Right renal pelvis (tissue), 4 donors: ENCODE results near the gene BARHL2. TPM values are rescaled to one million over a fixed set of nuclear protein-coding genes. Genes with fewer than 3 reads are reported as not detected.

Experiments
- DNase-seq, 4 donors: peaks; one replicate each; pipeline ENCODE4 v3.0.0-alpha.2; 2013; ENCODE audit warnings: low read depth in 4 of 4, low spot score in 3 of 4, missing footprints in 1 of 4
- polyA plus RNA-seq, 4 donors: library from polyadenylated mRNA; unstranded; fragments of 120-200 nt; gene quantifications; one replicate each; pipeline ENCODE4 v1.2.1, GENCODE V29; 2013; ENCODE audit not compliant: insufficient read length in 4 of 4

BARHL2 gene
- polyA plus RNA-seq, 4 donors, result 0.04 TPM; not detected in 3

DNA sequence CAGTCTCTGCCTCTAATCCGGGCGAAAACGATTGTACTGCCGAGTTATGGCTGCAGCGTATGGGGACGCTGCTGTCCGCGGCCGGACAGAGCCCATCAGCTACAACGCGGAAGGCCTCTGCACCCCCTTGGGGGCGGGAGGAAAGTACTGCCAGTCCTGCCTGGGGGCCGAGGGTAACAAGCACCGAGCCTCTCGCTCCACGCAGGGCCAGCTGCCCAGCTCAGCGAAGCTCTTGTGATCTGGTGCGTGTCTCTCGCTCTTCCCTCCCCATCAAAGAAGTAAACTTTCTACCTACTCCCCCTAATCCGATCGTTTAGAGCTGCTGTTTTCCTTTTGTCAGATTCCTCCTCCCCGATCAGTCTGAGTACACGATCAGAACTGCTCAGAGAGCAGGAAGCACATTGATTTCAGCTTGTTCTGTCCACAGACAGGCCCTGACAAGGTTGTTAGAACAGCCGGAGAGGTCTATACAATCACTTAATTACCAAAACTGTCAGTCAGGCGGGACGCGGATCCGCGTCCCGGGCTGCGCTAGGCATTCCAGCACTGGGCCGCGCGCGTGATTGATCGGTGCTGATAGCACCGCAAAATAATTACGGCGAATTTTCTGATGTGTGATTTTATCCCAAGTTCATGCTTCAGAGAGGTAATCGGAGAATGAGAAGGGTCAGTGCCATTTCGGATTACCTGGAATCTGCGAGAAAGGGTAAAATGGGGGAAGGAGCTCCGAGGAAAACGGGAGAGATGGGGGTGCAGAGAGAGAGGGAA, 8.7 kb upstream of the BARHL2 start:
- no peak for DNase-seq

DNA sequence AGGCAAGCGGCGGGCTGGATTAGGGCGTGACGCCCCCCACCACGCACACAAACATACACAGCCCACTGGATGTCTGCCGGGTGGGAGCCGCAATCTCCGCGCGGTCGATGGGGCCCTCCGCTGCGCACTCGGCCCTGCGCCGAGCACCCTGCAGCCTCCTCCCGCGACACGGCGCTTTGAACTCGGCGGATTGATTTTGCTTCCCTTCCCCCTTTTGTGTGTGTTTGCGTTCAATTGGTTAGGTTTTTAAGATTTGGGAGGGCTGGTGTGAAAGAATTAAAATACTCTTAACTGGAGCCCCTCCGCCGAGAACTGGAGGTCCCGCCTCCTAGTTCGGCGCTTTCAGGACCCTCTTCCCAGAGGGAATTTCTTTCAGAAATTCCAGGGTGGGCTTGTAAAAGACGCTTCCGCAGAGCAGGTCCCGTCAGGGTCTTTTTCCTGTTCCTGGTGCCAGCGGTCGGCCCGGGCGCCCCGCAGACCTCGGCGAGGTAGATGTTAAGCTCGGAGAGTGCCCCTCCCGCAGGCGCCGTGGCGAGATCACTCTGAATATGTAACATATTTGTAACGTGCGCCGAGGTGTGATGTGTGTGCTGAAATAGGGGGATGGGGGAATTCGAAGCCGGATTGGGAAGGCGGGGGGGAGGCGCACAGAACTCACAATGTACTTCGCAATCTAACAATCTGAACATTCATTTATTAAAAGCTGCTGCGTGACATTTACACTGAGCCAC, 8.0 kb upstream of the BARHL2 start:
- DNase-seq, result no peak

DNA sequence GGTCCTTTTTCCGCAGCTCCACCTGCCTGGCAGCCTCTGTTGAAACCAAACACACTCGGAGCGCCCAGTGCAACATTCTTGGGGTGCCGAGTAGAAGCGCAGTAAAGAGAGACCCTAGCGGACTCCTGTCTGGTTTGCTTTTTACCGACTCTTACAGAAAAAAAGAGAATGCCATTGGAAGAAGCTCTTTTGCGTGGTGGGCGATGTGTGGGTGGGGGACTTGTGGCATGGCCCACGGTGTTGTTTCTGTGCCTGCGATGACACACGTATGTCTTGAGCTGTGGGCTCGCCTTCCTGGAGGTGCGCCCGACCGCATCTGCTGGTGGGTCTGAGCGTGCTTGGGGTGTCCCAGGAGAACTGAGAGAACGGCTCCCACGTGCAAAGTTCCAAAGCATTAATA, 7.3 kb upstream of the BARHL2 start:
- DNase-seq, result no peak

DNA sequence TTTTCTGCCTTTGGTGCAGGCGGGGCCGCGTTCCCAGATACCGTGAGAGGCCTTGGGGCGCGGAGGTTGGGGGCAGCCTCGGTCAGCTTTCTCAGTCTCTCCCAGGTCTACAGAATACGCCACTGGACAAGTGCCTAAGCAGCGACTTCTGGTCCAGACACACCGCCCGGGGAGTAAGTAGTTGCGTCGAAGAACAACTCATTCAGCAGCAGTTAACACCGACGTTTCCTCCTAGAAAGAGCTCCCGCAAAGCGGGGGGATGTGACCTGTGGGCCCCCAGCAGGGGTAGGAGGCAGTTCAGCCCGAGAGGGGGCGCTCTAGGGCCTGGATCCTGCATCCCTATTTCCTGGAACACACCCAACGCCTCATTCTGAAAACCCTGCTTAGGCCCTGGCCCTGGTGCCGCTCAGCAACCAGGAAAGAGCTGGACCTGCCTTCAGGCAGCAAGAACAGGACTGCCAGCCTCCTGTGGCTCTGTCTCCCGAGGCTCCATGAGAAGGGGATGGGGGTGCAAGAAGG, 6.5 kb upstream of the BARHL2 start:
- no peak for DNase-seq

DNA sequence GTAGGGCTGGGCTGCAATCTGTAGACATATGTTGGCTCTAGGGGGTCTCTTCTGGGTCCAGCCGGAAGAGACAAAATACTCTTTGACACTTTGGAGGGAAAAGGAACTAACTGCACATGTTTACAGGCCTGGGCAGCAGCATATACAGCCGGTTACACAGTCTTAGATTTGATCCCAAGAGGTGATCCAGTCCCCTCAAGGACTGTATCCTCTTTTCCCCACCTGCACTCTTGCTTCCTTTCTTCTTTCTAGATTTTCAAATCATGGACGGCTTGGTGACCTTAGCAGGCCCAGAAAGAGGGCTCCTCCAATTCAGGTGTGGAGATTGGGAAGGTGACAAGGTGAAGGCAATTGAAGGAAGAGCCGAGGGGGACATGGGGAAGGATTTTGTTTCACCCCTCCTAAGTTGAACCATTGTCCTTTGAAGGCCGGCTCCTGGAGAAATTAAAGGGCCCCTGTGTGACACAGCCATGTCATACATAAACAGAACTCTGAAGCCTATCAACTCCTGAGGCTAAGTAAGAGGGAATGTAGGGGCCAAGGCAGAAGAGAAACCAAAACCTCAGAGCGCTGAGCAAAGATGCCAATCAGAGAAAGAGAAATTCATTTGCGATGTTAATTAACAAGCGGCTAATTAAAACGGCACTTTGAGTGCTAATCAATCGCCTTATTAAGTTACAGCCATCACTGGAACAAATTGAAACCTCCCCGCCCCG, 5.9 kb upstream of the BARHL2 start:
- no peak for DNase-seq

DNA sequence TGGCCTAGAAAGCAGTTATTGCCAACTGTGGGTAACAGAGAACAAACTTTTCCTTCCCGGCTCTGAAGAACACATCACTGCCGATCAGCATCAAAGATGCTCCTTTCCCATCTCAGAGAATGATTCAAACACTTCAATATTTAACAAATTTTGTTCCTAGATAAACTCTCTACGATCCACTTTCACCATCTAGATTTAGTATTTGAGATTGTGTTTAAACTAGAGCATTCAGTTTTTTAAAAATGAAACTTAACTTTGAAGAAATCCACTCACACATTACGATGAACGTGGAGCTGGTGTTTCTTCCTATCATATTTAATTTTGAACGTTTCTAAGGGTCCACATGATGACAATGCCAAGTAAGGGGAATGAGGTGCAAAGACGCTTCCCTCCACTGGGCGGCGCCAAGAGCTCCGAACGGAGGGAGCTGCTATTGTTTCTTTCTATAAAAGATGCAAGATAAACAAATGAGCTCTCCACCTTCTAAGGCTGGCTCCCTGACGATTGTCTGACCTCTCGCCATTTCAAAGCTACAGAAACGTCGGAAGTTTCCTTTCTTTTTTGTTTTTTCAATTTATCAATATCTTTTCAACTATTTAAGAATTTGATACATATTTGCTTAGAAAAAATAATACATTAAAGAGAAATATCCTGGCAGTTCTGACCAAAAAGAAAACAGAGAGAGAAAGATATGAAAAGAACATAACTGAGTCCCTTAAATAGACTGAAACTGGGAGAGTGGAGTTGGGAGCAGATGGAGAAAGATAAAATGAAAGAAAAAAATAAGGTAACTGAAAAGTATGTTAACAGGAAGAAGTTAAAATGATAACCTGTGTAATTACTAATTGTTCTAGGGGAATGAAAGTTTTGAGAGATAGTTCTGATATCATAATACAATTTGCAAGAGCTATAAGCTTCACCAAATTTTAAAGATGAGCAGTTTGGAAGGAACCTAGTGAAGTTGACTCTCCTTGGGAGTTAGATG, 4.4 kb upstream of the BARHL2 start:
- no peak for DNase-seq

DNA sequence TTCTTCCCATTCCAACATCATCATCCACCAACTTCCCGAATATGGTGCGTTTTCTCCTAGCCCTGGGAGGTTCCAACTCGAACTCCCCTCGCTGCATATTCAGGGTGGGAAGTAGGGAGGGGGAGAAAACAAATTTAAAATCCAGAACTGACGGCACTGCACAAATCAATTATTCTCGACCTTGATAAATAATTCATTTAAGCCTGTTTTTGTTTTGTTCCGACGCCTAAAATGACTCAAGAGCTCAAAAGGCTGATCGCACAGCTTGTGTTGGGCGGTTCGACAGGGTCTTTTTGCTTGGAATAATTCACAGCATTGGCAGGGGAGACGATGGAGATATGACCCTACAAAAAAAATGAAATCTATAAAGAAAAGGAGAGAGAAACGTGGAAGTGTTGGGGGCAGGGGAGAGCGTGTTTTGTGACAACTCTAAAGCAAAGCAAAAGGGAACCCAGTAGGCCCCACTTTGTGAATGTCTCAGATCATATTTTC, 3.1 kb upstream of the BARHL2 start:
- no peak for DNase-seq

DNA sequence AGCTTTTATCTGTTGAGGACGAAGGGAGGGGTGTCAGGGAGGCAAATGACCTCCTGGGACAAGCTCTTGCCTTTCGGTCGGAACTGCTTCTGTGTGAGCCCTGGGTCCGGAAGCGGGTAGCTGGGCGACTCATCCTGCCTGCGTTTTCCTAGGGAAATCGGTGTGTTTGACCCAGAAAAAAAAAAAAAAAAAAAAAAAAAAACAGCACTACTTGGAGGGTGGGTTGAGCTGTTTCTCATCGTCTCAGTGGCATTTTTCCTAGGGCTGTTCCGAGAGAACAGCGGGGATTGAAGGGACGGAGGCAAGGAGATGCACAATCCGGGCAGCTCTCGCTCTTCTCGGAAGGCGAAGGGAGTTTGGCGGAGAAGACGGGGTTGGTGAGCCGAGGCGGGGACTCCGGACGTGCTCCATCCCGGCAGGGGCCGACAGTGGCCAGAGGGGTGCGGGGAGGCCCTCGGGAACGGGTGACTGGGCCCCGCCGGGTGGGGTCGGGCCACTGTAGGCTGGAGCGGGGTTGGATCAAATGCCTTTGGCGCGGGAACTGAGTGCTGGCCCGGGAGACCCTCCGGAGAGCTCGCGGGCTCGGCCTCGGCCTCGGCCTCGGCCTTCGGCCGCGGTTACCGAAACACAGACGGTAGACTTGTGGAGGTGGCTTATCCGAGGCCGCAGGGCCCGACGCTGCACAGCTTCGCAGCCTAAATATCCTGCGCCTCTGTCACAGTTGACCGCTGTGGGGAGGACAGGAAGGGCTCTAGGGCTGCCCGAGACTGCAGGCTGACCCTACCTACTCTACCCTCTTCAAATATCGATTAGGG, 2.4 kb upstream of the BARHL2 start:
- DNase-seq, result no peak

DNA sequence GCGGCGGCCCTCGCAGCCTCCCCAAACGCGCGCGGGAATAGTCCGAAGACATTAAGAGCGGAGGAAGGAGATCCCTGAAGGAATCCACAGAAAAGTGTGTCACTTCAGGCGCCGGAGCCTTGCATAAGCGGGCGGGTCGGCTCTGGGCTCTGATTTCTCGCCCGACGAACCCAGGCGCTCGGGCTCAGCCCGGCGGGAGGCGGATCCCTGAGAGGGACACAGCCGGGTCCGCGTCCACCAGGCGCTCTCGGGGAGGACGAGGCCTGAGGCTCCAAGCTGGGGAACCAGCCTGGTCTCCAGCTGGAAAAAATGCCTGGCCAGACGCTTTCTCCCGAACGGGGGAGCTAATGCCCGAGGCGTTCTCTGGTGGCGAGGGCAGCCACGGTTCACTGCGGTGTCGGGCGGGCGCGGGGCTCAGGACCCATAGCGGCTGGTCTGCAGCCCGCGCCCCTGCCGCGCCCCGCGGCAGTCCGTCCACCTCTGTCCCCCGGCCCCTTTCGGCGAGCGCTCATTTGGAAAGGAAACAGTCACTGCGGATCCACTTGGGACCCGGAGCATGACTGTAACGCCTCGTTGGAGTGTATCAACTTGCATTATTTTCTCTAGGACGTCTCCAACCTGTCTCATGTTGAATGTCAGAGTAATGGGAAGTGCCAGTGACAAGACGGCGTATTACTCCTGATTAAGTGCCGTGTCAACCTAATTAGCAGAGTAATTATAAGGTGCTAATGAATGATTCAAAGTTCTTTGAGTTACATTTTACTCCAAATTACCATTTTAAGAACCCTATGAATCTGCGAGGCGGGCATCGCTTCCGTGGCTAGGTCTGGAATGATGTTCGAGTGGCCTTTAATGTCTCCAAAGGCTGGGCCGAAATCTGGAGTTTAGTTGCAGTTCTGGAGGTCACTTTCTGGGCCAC, 1.6 kb upstream of the BARHL2 start:
- no peak for DNase-seq

DNA sequence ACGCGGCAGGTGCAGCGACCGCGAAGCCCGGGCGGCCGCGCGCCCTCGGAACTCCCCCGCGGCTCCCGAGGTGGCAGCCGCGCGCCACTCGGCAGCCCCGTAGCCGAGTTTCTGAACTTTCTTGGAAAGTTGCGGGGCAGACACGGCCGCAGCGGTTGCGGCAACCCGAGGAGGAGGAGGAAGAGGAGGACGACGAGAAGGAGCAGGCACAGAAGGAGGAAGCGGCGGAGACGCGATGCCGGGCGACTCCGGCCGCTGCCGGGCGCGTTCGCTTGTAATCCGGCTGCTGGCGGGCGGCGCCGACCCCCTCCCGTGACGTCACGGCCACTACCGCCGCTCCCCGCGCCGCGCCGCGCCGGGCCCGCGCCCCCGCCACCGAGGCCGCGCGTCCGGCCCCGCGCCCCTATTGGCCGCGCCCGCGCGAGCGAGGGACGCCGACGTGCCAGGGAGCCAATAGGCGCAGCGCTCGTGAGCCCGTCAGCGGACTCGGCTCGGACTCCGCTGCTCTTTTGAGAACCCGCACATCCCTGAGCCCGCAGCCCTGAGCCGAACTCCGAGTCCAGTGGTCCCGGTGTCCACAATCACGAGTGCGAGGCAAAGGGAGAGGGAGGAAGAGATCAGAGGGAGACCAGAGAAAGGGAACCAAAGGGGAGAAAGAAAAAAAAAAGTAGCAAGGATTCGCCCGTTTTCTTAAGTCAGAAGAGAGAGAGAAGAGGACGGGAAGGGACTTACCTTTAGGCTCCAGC, 736 bp upstream of the BARHL2 start:
- DNase-seq, result no peak

DNA sequence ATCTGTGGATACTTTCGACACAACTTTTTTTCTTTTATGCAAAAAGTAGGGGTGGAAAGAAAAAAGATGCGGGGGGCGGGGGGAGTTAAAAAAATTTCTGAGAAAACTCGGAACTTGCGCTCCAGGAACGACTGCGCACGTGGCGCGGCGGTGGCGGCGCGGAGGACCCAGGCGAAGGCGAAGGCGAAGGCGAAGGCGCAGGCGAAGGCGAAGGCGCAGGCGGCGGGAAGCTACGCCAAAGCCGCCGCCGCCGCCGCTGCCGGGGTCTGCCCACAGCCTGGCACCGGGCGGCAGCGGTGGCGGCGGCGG, 208 bp upstream of the BARHL2 start:
- DNase-seq, result no peak

DNA sequence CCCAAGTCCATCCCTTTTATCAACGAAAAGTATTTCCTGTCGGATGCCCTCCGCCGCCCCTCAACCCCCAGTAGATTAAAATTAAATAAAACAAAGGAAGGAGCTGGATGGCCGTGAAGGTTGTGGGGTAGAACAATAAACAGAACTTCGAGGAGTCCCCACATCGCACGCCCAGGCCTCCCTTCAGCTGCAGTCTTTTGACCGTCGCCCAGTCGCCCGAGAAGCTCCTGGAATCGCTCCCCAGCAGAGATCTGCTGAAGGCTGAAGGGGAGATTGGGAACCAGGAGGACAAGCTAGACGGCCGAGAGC, 905 bp downstream of the BARHL2 start:
- DNase-seq, result no peak

DNA sequence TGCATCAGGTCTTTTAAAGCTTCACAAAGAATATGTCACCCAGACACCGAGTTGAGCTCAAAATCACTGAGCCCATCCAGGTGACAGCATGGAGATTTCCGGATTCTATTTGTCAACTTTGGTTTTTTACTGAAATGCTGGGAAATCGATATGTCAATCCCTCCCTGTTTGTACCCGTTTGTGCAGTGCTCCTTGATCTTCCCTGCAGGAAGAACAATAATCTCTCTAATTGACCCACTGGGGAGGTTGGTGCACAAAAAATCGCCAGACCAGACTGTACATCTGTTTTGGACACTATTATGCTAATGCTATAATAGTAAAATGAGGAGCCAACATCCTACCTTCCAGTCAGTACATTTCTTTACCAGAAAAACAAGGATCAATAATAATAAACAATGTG, 1.8 kb downstream of the BARHL2 start:
- no peak for DNase-seq

DNA sequence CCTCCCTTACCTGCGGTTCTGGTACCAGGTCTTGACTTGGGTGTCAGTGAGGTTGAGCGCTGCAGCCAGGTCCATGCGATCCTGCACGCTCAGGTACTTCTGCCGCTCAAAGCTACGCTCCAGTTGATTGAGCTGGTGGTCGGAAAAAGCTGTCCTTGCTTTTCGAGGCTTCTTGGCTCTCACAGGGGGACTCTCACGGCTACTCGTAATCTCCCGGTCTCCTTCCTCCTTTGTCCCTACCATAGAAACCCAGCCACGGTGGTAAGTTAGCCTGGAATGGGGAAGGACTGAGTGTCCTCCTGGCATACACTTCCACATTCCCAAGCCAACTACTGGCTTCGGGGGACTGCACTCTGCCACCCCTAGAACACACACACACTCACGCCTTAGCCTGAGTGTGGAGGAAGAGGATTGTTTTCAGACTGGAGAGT, 2.6 kb downstream of the BARHL2 start:
- no peak for DNase-seq

DNA sequence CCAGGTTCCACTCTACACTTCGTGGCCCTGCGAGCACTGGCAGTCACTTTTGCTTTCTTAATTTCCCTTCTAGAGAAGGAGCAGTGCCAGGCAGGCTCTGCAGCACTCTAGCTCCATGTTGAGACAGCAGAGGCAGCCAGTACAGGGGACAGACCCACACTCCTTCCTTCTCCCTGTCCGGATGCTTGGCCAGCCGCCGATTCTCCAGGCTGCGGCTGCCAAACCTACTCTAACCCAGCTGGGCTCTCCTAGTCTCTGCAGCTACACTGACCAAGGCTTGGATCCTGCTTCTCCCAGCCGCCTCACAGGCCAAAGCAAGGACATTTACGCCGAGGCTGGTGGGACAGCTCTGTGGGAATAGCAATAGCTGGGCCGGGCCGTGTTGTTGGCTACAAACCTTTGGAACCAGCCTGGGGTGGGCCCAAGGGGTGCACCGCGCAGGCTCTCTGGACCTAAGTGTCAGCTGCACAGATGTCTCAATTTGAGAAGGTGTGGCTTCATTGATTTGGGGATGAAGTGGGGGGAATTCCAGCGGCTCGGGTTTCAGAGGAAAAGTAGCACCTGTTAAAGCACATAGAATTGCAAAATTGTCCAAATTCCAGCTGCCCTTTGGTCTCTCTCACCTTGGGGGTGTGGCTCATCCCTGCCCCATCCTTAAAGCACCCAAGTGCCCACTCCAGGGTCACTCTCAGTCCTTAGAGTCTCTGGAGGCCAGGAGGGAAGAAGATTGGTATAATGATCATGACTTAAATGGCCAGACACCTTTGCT, 3.2 kb downstream of the BARHL2 start:
- DNase-seq, result no peak

DNA sequence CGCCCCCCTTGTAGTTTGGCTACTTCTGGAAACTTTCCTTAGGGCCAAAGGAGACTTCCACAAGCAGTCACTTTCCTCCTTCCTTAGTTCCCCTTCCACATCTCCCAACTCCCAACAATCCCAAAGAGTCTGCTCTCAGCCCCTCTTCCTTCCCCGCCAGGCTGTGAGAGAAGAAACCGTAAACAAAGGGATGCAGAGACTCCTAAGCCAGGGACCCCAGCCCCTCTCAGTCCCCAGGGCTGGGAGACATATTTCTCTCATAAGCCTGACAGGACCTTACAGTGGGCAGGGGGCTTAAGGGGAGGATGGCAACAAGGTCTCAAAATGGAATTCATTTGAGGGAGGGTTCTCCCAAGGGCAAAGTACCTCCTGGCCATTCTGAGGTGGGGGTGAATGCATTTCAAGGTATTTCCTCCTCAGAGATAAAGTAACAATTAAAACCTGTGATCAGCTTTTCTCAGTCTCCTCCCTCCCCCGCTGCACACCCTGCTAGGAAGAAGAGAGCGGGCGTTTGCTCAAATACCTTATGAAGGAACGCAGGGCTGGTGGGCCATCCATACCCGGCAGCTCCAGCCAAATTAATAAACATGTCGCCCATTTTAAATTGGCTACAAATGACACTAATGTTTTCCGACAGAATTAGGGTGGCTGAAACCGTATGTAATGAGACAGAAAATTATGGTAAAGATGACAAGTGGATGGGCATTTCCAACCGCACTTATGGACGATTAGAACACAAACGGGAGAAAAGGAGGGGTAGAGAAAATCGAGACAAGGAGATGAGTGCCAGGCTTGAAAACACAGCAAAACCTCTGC, 4.0 kb downstream of the BARHL2 start:
- DNase-seq, result no peak
